HG02852 (cell line): ENCODE data around the gene EFS.

Experiments
- ATAC-seq: cut with Tn5 transposase; IDR thresholded peaks from one replicate; pipeline ENCODE4 v1.9.1; 2021; ENCODE audit warnings: mild to moderate bottlenecking, moderate library complexity; ENCODE audit not compliant: unreplicated experiment

EFS gene

GRCh38 chr14:23359167-23359626 is 5.8 kb downstream of the EFS start:
- ATAC-seq, result no peak

- no peak for ATAC-seq
Observed at GRCh38 chr14:23358553-23359166, 6.3 kb downstream of the EFS start.

- ATAC-seq, result no peak
Observed at GRCh38 chr14:23358042-23358441, 6.9 kb downstream of the EFS start.

- ATAC-seq, result no peak
Observed at GRCh38 chr14:23357261-23357660, 7.7 kb downstream of the EFS start.

GRCh38 chr14:23356662-23357061 is 8.3 kb downstream of the EFS start:
- ATAC-seq, result no peak

GRCh38 chr14:23355871-23356435 is 9.0 kb downstream of the EFS start:
- ATAC-seq, result no peak

- ATAC-seq, result no peak
Observed at GRCh38 chr14:23354990-23355389, 10.0 kb downstream of the EFS start.

- ATAC-seq, result no peak
Observed at GRCh38 chr14:23353433-23353780, 11.6 kb downstream of the EFS start.

- ATAC-seq, result no peak
Observed at GRCh38 chr14:23352506-23353432, 12.2 kb downstream of the EFS start, which contains the start of gene SLC22A17. Gene SLC22A17, minus strand, starts transcription at chr14:23352887.

GRCh38 chr14:23351681-23352505 is 13.1 kb downstream of the EFS start:
- no peak for ATAC-seq

- ATAC-seq, result no peak
Observed at GRCh38 chr14:23349156-23349845, 15.7 kb downstream of the EFS start.

- ATAC-seq, result no peak
Observed at GRCh38 chr14:23348297-23348655, 16.7 kb downstream of the EFS start.

GRCh38 chr14:23347406-23348296 is 17.3 kb downstream of the EFS start:
- ATAC-seq, result no peak

GRCh38 chr14:23346693-23347405 is 18.1 kb downstream of the EFS start:
- ATAC-seq, result no peak

GRCh38 chr14:23345987-23346692 is 18.8 kb downstream of the EFS start:
- no peak for ATAC-seq

GRCh38 chr14:23344481-23344880 is 20.5 kb downstream of the EFS start:
- ATAC-seq, result no peak

- no peak for ATAC-seq
Observed at GRCh38 chr14:23339506-23340268, 25.3 kb downstream of the EFS start.
